ENCODE data around the gene IL17REL.

The IL17REL gene

GRCh38 chr22:50012211-50013181 lies at the start of gene IL17REL:
IL17REL (minus strand) TSS chr22:50012765; CDS start chr22:50012646, 119 bp downstream.
- no peak for DNase-seq

GRCh38 chr22:50061824-50062355 lies 49.3 kb upstream of the IL17REL start:
- DNase-seq, result no peak

GRCh38 chr22:50061141-50061823 lies 48.7 kb upstream of the IL17REL start:
- DNase-seq, result no peak

GRCh38 chr22:50060441-50061140 lies 48.0 kb upstream of the IL17REL start:
- DNase-seq, result no peak

GRCh38 chr22:50059881-50060262 lies 47.3 kb upstream of the IL17REL start:
- no peak for DNase-seq

- DNase-seq, result no peak
Observed at GRCh38 chr22:50058906-50059880, 46.6 kb upstream of the IL17REL start.

GRCh38 chr22:50058061-50058905 lies 45.7 kb upstream of the IL17REL start, which contains the start of gene TTLL8:
TTLL8 (minus strand) TSS chr22:50058298.
- DNase-seq, result no peak

- no peak for DNase-seq
Observed at GRCh38 chr22:50057278-50058060, 44.9 kb upstream of the IL17REL start.

- no peak for DNase-seq
Observed at GRCh38 chr22:50056214-50056972, 43.8 kb upstream of the IL17REL start.

GRCh38 chr22:50053861-50054260 lies 41.3 kb upstream of the IL17REL start:
- no peak for DNase-seq

- no peak for DNase-seq
Observed at GRCh38 chr22:50051930-50052329, 39.4 kb upstream of the IL17REL start.

GRCh38 chr22:50049299-50050195 lies 37.0 kb upstream of the IL17REL start:
- no peak for DNase-seq

- DNase-seq, result no peak
Observed at GRCh38 chr22:50048836-50049235, 36.3 kb upstream of the IL17REL start.

GRCh38 chr22:50048061-50048765 lies 35.6 kb upstream of the IL17REL start:
- DNase-seq, result no peak

- DNase-seq, result no peak
Observed at GRCh38 chr22:50047346-50047745, 34.8 kb upstream of the IL17REL start.

GRCh38 chr22:50046481-50047245 lies 34.1 kb upstream of the IL17REL start:
- DNase-seq, result no peak

GRCh38 chr22:50046019-50046415 lies 33.5 kb upstream of the IL17REL start:
- DNase-seq, result no peak
